HUDEP-2 (cell line): ENCODE measurements around the gene PCYOX1L.

Source experiments
- DNase-seq, 76 experiments: peaks; one replicate each; lab custom pipeline; 2025; ENCODE audit not compliant: unreplicated experiment in 76 of 76; lab: John Stamatoyannopoulos, UW

Gene PCYOX1L

GRCh38 chr5:149405550-149406202 is 47.8 kb downstream of the PCYOX1L start:
- DNase-seq, result no peak

GRCh38 chr5:149406203-149406978 is 48.5 kb downstream of the PCYOX1L start:
- DNase-seq, result no peak

GRCh38 chr5:149406979-149407306 is 49.1 kb downstream of the PCYOX1L start:
- no peak for DNase-seq

DNA sequence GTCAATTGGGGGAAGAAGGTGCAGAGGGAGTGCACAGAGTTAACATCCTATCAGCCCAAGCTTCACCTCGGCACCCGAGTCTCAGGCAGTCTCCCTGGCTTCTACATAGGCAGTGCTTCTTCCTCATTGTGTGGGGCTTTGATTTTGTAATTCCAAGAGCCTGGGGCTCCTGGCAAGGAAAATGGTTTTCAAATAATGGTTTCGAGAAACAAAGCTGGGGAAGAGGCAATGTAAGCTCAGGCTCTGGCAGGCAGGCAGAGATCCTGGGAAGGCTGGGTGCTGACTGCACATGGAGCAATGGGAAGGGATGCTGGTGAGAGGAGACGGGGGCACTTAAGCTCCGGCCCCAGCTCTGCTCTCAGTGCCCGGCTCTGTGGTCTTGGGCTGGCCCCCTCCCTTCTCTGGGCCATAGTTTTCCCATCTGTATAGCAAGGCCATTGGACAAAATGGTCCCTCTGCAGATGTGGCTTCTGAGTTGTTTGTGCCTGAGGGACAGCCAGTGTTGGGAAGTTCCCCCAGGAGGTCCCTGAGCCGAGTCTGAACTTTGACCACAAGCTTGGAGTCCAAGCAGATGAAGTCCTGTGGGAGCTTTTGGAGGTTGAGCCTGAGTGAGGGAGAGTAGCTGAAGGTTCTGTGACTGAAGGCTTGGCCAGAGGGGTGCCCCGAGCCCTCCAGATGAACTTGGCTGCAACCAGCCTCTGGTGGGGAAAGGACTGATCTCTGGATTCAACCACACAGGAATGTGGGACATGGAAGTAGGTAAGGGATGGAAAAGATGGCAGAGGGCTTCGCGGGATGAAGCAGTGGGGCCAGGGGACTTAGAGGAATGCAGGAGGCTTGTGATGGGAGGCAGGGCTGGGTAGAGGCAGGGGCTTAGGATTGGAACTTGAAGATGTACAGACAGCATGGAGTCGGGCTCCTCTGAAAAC is 49.7 kb downstream of the PCYOX1L start:
- DNase-seq, result no peak

GRCh38 chr5:149408252-149409099 is 50.6 kb downstream of the PCYOX1L start:
- DNase-seq, result no peak

DNA sequence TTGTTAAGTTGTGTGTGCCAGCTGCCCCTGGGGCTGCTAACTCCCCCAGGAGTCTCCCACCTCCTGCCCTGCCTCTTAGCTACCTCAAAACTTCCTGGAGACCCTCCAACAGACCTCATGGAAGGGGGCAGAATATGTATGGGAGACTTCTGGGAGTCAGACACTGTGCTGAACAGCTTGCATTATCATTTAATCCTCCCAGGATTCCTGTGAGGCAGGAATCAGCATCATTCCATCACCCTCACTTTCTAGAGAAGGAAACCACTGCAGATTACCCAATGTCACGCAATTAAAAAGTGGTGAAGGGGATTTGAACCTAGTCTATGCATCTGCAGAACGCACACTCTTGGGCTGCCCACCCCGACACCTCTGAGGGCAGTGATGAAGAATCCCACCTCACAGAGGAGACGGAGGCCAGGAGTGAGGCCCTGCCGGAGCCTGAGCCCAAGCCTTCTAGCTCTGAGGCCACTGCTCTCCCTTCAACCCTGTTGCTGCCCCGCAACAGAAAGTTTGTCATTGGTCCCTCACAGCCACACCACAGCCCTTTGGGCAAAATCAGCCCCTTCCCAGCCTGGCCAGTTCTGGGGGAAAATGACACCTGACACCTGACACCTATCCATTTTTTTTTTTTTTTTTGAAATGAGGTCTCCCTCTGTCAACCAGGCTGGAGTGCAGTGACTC is 51.6 kb downstream of the PCYOX1L start:
- DNase-seq, result no peak

- no peak for DNase-seq
Observed at GRCh38 chr5:149410071-149410470, 52.2 kb downstream of the PCYOX1L start.

GRCh38 chr5:149410721-149411432 is 53.0 kb downstream of the PCYOX1L start:
- no peak for DNase-seq

DNA sequence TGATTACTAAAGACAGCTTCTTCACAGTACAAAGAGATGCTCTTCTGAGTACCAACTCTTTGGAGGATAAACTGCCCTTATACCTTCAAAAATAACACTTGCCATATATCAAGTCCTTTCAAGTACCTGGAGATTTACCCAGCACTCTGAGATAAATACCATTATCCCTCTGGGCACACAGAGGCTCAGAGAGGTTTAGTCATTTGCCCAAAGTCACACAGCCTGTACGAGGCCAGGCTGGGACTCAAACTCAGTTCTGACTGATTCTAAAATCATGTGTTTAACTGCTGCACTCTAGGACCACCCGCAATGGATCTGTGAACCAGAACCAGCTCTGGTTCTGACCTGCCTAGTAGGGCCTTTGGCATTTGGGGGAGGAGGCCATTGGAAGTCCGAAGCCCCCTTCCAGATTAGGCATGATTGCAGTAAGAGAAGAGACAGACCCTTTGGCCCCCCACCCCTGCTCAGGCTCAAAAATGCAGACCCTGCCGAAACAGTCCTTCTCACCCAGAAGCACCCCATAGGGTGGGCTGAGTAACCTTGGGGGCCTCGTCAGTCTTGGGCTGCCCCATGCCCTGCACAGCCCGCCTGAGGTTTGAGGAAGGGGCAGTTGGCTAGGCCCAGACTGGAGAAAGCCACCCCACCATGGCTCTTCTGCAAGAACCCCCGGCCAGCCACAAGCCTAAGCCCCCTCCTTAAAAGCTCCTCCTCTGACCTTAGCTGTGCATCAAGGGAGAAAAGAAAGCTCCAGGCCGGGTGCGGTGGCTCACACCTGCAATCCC is 54.1 kb downstream of the PCYOX1L start:
- no peak for DNase-seq

- no peak for DNase-seq
Observed at GRCh38 chr5:149412783-149413476, 55.1 kb downstream of the PCYOX1L start.

DNA sequence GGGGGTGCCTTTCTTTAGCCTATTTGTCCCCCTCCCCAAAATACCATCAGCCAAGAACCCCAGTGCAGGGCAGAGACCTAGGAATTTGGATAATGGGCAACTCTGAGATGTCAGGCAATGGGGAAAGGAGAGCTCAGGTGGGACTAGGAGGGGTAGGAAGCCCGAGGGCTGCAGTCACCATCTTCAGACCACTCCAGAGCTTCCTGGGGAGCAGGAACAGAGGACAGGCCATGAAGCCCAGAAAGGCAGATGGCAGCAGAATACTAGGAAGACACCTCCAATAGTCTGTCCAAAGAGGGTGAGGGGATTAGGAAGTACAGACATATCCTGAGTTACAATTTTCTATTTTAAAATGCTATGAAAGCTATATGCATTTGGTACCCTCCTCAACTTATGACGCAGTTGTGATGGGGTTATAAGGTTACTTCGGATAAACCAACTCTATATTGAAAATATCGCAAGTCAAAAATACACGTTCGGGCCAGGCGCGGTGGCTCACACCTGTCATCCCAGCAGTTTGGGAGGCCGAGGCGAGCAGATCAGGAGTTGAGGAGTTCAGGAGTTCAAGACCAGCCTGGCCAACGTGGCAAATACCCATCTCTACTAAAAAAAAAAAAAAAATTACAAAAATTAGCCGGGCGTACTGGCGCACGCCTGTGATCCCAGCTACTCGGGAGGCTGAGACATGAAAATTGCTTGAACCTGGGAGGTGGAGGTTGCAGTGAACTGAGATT is 55.8 kb downstream of the PCYOX1L start:
- DNase-seq, result no peak

- DNase-seq, result no peak
Observed at GRCh38 chr5:149414405-149415065, 56.7 kb downstream of the PCYOX1L start.

- no peak for DNase-seq
Observed at GRCh38 chr5:149415066-149415967, 57.5 kb downstream of the PCYOX1L start.

DNA sequence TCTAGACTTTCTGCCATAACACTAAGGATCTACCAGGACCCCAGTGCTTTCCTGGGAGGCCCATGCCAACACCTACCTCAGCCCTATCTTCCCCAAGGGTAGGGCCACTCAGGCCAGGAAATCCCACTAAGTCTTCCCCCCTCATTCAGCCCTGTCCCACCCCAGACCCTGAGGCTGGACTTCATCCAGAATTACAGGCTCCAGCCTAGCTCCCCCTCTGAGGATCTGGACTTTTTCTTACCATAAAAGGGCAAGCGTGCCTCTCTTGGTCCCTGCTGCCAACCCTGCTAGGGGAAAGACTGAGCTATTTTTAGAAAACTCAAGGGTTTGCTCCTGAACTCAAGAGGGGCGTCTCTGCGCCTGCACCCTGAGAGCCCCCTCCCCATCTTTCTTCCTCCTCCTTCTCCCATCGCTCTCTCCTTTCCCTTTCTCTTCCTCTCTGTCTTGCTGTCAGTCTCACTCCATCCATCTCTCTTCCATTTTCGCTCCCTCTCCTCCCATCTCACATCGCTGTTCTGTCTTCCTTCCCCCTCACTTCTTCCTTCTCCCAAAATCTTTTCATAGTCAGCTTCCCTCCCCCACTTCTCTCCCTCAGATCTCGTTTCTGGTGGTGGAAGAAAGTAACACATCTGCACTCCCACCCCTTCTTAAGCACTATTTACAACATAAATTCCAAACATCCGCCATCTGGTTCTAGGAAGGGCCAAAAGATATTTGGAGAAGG is 59.3 kb downstream of the PCYOX1L start:
- DNase-seq, result no peak

DNA sequence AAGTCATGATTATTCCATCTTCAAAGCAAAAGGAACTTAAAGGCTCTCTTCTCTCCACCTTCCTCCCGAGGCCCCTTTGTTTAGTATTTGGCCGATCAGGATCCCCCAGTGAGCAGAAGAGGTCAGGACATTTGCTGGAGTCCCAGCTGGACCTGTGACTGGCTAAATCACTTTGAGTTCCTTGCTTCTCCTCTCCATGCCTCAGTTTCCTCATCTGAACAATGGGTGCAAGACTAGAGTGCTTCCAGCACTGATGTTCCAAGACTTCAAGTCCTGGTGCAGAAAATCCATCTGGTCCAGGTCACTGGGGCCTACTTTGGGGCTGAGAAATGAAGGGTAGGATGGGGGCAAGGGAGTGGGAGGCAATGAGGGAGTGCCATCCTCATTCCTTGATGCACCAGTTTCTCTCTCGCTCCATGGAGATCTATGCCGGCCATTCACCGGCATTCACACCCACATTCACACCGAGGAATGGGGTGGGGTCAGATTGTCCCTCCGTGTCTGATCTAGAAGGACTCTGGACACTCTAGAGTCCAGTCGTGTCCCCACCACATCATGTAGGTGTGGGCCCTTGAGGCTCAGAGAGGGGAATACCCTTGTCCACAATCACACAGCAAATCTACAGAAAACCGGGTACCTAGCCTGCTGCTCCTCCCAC is 60.0 kb downstream of the PCYOX1L start:
- DNase-seq, result no peak
